ENCODE data around the gene CCR5AS.
"Not testable (repeated sequence)": the region's sequence is repeated elsewhere in the genome, so short reads cannot be mapped to it uniquely, and the experiment has no call there.

The CCR5AS gene

GRCh38 chr3:46429250-46429649 is 22.4 kb upstream of the CCR5AS start:
- DNase-seq (ENCODE audit: low read depth), result no peak

DNA sequence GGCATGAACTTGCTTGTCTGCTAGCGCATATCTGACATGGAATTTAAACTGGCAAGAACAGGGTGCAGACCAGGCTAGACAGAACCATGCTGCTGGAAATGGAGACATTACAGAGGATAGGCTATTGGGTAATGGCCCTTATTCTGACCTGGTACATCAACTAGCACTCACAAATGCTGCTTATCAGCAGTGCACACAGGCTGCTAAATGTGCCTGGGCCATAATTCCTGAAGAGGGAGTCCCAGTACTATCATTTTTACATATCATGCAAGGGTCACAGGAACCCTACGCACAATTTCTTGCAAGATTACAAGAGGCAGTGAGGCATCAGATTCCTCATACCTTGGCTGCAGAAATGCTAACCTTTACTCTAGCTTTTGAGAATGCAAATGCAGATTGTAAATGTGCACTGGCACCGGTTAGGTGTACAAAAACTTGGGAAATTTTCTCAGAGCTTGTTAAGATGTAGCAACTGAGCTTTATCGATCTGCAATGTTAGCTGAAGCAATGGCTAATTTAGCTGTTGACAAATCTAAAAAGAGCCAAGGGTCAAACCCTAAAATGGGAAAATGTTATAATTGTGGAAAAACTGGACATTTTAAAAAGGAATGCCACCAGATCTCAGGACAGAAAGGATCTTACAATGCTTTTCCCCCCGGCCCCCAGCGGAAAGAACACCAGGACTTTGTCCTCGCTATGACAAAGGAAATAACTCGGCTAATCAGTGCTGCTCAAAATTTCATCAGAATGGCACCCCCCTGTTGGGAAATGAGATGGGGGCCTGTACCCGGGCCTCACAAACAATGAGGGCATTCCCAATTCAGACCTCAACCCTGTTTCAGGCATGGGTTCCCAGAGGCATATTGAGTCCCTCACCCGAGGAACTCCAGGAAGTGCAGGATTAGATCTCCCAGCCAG is 21.3 kb upstream of the CCR5AS start:
- peak; percentile 46 for DNase-seq (ENCODE audit: low read depth)

DNA sequence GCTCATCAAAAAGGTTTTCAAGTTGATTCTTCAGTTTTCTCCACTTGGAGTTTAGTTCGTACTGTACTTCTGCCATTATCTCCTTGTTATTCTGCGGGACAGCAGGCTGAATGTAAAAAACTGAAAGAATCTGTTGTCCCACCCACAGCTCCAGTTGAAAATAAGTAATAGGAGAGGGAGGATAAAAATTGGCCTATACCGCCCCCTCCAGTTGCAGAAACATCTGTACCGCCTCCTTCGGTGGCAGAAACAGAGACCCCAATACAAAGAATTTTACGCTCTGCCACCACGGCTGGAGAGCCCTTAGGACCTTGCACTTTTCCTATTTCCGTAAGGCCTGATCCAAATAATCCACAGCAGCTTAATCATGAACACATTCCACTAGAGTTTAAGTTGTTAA is 20.5 kb upstream of the CCR5AS start:
- DNase-seq (ENCODE audit: low read depth), result not testable (repeated sequence)

DNA sequence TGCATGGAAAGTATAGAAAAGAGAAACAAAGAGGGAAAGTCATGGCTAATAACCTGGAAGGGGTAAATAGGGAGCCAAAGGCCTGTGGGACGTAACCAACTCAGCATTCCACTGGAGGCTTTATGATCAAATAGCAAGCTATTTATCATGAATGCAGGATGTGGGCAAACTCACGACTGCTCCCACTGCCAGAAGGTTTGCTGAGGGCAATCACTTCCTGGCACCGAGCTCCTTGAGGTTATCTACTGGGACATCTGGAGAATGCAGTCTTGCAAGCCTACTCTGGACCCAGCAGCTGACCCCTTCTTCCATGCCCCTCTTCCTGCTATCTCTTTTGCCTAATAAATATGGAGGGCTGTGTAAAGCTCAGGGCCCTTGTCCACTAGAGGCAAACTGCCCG is 19.6 kb upstream of the CCR5AS start:
- peak; percentile 67 for DNase-seq (ENCODE audit: low read depth)

GRCh38 chr3:46423588-46423987 is 16.7 kb upstream of the CCR5AS start:
- DNase-seq (ENCODE audit: low read depth), result peak; percentile 78

DNA sequence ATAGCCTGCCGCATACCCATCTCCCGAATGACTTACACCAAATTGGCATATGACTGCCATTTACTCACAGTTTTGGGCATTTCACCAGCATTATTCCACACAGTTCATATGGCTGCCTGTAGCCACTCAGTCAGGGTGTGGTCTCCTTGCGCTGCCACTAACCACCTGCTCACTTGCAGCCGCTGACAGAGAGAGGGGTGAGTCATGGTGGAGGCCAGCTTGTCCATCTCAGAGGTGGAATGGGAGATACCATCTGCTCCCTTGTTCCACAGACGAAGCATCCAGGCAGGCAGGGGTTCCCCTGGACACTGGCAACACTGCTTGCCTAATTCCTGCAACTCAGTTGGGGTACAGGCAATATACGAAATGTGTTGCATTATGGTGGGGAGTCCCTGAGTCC is 15.8 kb upstream of the CCR5AS start:
- DNase-seq (ENCODE audit: low read depth), result peak; percentile 87

- DNase-seq (ENCODE audit: low read depth), result no peak
Measured at GRCh38 chr3:46420931-46421330, 14.1 kb upstream of the CCR5AS start.

DNA sequence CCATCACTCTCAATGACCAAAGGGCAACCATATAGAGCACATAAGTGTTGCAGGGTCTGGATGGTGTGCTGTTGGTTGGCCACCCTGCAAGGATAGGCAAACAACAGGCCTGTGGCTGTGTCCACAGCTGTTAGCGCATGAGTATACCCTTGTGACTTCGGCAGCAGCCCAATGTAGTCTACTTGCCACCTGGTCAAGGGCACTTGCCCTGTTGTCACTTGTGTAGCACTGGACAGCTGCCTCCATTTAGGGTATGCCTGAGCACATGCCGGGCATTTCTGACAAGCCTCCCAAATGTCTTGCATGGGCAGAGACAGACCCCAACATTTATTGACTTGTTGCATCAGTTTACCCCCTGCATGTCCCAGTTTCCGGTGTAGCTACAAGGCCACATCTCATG is 12.9 kb upstream of the CCR5AS start:
- DNase-seq (ENCODE audit: low read depth), result no peak

DNA sequence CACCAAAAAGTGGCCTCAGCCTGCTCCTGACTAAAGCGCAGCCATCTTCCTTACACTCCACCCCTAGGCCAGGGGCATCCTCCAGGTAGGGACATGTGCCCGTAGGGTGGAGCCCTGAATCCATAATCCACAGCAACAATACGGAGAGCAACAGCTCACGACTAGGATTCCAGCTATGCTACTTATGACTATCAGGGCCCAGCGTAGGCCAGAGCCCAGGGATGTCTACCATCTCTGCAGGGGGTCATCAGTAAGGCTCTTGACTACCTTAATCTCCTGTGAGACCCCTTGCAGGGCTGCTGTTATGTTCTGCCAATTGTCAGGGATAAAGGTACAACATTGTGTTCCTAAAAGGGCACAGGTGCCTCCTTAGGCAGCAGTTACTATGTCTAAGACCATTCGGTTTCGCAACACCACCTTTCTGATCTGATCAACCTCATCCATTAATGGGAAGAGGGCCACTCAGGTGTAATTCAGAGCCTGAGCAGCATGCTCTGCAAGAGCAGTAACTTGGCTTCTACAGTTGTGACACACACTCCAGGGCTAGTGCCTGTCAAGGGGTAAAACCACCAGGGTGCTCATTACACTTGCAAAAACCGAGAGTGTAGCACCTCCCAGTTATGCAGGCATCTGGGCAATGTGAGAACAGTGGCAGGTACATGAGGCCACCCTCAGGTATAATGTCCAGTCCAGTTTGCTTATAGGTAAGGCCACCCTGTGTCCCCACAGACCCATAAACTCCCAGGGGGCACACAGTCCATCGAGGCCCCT is 11.2 kb upstream of the CCR5AS start:
- DNase-seq (ENCODE audit: low read depth), result no peak

- DNase-seq (ENCODE audit: low read depth), result no peak
Measured at GRCh38 chr3:46416811-46417510, 10.1 kb upstream of the CCR5AS start.

DNA sequence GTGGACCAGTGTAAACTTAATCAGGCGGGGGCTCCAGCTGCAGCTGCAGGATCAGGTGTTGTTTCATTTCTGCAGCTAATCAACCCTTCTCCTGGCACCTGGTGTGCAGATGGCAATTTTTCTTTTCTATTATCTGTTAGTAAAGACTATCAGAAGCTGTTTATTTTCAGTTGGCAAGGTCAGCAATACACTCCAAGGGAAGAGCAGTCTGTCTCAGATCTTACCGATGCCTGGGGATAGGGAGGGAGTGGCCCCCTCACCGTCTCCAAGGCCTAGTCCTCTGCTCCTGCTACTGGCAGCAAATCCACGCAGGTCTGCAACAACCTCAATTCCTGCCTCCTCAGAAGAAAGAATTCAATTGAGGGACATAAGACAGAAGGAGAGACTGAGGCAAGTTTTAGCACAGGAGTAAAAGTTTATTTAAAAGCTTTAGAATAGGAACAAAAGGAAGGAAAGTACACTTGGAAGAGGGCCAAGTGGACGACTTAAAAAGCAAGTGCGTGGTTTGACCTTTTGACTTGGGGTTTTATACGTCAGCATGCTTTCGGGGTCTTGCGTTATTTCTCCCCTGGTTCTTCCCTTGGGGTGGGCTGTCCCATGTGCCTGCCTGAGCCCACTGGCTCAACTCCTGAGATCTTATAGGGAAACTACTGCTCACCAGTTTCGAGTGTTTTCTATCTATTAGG is 9.4 kb upstream of the CCR5AS start:
- no peak for DNase-seq (ENCODE audit: low read depth)

DNA sequence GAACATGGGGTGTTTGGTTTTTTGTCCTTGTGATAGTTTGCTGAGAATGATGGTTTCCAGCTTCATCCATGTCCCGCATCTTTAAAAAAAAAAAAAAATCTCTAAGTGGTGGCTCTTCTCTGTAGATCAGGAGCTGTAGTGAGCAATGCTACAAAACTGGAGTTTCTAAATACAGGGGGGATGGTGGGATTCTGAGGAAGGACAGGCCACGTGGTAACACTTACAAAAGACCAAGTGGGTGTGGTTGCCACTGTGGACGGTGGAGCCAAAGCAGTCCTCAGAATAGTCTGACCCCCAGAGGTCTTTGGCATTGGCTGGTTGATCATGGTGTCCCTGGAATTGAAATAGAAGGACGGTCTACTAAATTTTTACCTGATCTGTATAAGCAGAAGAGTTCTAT is 7.9 kb upstream of the CCR5AS start:
- DNase-seq (ENCODE audit: low read depth), result no peak

DNA sequence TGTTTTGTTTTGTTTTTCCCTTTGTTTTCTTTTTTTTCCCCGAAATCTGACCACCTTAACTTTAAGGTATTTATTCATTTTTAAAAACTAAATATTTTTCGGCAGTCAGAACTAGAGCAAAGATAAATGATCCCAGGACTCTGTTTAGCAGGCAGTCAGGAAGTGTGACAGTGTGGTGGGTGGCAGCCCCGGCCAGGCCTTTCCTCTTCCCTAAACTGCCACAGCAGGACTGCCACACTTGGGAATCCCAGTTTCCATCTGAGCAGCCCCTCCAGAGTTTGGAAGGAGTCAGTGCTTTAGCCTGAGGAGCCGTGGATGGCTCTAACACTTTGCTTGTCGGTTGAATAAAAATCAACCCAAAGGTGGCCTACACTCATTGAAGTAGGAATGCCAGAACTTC is 7.1 kb upstream of the CCR5AS start:
- no peak for DNase-seq (ENCODE audit: low read depth)

DNA sequence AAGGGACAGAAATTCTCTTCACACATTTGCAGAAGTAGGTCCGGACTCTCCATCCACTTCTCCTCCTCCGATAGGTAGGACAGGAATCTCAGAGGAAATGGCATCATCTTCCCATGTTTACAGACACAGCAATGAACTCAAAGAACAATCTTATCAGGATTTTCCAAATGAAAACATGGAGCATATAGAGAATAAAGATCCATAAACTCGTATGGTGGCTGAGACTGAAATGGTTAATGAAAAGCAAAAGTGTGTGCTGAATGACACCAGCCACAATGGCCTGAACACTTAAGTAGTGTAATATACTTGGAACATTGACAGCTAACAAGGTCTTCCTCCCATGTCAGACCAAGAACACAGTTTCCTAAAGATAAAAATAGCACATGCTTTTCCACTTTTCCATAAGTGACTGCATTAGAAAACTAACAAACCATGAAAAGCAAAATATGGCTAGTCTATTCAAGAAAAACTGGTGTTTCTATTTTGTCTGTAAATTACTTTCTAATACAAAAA is 6.0 kb upstream of the CCR5AS start:
- DNase-seq (ENCODE audit: low read depth), result no peak

GRCh38 chr3:46411271-46411670 is 4.4 kb upstream of the CCR5AS start:
- no peak for DNase-seq (ENCODE audit: low read depth)

GRCh38 chr3:46410669-46411068 is 3.8 kb upstream of the CCR5AS start:
- DNase-seq (ENCODE audit: low read depth), result no peak

DNA sequence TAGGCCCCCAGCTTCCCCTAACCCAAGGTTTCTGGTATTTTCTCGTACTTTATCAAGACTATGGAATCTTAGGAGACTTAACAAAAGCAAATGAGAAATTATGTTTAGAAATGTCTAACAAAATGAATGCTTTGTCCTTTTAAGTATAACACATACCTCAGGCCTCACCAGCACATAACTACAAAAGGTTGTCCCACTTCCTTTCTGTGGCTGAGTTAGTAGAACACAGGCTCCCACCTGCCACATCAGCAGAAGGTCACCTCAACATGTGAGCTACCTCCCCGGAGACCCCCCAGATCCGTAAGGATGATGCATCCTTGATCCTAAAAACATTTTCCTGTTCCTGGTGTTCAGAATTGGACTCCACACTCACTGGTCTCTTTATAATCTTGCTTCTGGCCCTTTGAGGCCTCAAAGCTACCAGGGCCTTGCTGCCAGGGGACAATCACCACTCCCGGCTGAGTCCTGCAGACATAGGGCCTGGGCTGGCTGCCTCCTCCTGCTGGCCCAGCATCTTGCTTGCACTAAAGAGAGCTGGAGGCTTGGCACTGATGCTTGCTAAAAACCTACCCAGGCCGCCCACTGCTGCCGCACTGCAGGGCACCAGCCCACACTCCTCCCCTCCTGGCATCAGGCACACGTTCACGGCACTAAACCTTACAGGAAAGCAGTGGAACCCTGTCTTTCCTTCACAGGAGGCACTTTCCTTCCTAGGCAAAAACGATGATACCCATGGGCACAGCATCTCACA is 3.0 kb upstream of the CCR5AS start:
- DNase-seq (ENCODE audit: low read depth), result no peak

DNA sequence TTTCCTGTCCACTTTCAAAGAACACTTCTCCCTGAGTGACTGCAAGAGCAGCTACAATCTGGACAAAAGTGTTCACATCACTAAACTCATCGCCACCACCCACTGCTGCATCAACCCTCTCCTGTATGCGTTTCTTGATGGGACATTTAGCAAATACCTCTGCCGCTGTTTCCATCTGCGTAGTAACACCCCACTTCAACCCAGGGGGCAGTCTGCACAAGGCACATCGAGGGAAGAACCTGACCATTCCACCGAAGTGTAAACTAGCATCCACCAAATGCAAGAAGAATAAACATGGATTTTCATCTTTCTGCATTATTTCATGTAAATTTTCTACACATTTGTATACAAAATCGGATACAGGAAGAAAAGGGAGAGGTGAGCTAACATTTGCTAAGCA is 2.0 kb upstream of the CCR5AS start:
- DNase-seq (ENCODE audit: low read depth), result no peak

DNA sequence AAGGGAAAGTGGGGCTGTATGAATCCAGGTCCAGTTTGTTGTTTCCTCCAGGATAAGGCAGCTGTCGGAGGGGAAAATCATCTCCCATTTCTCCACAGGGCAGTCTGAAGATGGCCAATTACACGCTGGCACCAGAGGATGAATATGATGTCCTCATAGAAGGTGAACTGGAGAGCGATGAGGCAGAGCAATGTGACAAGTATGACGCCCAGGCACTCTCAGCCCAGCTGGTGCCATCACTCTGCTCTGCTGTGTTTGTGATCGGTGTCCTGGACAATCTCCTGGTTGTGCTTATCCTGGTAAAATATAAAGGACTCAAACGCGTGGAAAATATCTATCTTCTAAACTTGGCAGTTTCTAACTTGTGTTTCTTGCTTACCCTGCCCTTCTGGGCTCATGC is 1.1 kb upstream of the CCR5AS start:
- no peak for DNase-seq (ENCODE audit: low read depth)

- DNase-seq (ENCODE audit: low read depth), result no peak
Measured at GRCh38 chr3:46406443-46406787, 451 bp downstream of the CCR5AS start.
